ENCODE results near the gene RPL5.

Gene RPL5

DNA sequence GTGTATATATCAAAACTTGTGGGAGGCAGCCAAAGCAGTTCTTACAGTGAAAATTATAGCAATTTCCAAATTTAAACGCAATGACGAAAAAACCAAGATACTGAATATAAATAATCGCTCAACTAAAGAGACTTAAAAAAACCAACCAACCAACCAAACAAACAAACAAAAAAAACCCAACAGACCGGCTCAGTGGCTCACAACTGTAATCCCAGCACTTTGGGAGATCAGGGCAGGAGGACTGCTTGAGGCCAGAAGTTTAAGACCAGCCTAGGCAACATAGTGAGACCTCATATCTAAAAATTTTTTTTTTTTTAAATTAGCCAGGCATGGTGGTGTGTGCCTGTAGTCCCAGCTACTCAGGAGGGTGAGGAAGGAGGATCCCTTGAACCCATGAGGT lies 23.4 kb downstream of the RPL5 start:
- no peak for DNase-seq (ENCODE audit: low read depth)

DNA sequence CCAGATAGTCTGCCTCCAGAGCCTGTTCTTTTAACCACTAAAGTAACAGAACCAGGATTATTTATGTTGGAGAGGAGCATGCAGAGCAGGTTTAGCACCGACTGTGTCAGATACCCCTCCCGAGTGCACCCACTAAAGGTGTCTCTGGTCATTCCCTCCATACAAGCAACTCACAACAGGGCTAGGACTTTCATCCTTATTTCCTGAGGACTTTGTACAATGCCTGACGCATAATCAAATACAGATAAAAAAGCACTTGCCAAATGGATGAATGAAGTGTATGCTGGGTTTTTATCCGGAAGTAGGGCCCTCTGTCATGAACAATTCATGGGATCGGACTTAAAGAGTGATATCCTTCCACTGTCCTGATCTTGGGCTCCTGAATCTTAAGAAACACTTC lies 26.0 kb downstream of the RPL5 start:
- DNase-seq (ENCODE audit: low read depth), result no peak

DNA sequence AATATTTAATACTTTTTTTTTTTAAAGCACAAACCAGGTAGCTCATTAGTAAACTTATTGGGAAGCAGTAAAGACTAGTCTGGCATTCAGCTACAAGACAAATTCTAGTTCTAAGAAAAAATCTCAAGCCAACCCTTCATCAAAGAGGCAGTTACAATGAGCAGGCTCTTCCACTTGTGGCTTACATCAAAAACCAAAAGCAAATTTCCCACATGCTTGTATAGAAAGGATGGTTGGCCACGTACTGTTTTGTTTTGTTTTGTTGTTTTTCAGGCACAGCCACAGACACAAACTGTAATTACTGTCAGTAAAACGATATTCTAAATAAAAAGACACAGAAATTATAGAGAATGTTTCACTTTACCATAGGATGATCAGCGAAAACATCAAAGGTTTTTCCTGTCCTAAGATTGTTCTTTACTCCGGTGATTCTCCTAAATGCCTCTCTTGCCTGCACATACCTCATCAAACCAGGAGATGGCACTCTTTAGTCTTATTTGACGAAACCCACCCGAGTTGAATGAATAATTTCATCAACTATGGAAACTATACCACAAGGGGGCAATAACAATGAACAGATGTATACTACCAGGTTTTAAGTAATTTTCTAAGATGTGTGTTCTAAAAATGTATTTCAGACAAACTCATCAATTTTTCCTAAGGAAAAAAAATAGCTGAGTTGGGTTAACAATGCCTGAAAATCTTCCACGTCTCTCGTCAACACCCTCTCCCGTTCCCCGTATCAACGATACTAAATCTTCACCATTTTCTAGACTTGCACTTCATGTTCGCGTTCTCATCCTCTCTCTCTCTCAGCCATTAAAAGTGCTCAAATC lies 26.9 kb downstream of the RPL5 start:
- peak; percentile 72 for DNase-seq (ENCODE audit: low read depth)

DNA sequence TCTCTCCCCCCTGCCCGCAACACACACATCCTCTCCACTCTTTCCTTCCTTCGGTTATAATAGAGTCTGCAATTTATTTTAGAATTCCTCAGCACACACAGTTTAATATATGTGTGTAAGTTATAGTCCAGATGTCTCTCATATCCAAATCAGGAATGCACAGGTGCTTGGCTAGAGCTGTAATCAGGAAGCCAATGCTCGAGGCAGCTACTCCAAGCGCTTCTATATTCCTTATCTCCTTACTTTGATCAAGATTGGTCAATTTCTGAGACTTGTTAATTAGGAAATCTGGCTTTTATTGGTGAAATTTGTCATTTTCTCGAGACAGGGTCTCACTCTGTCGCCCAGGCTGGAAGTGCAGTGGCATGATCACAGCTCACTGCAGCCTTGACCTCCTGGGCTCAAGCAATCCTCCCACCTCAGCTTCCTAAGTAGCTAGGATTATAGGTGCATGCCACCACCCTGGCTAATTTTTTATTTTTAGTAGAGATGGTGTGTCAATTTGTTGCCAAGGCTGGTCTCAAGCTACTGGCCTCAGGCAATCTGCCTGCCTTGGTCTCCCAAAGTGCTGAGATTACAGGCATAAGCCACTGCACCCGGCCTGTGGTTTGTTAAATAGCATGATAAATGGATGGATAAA lies 27.7 kb downstream of the RPL5 start:
- DNase-seq (ENCODE audit: low read depth), result no peak

DNA sequence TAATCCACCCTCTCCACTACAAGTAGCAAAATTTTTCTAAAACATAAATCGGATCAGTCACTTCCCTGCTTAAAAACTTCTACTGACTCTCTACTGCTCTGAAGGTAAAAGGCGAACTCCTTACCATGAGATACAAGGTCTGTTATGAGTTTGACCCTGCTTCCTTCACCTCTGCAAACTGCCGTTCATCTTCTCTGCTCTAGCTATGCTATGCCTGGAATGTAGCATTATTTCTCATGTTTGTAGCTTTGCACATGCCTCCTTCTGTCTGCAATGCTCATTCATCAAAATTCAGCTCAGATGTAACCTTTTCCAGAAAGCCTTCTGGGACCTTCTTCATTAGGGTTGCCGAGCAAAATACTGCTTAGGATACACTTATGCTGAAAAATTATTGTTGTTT lies 30.8 kb downstream of the RPL5 start:
- DNase-seq (ENCODE audit: low read depth), result no peak

DNA sequence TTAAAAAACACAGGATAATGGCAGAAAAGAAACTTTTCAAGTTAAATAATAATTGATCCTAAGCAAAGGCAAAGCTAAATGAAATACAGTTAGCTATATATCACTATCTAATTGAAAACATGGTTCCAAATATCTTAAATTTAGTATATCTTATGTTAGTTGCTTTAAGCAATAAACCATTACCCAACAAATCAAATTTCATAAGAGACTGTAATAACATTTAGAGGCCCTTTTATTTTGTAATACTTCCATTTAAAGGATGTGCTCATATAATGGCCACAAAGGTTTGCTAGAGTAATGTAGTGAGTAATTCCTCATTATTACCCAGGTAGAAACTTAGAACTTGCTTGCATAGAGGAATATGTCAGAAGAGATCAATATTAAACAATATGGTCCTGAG lies 32.3 kb downstream of the RPL5 start:
- DNase-seq (ENCODE audit: low read depth), result no peak

DNA sequence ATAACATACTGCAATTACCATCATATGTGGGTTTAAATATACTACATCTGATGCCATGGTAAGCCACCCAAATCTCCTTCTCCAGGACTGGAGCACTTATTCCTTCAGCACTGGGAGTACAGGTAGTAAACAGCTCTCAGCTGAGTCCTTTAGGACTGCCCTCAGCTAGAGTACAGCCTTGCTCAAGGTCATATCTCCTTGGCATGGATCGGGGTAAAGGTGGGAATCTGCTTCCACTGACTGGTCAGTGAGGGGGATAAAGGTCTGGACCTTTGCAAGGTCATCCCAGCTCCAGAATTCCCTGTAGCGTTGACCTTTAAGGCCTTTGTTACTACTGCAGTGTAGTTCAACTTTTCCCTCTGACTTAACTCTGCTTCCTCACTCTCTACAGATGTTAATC lies 38.8 kb downstream of the RPL5 start:
- no peak for DNase-seq (ENCODE audit: low read depth)

DNA sequence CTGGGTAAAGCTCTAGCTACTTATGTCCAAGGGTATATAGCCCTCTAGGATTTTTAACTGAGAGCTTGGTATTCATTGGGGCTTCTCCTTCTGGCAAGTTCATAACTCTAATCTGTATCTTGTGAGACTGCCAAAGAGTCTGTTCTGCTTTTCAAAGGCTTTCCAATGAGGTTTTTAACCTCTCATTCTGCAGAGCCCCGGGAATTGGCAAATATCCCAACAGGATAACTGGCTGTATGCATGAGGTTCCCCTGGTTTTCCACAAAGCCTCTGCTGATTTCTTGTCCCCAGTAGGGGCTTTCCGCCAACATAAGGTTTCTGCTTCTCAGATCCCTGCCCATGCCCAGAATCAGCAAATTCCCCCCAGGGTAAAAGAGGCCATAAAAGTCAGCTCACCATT lies 40.9 kb downstream of the RPL5 start:
- DNase-seq (ENCODE audit: low read depth), result no peak

DNA sequence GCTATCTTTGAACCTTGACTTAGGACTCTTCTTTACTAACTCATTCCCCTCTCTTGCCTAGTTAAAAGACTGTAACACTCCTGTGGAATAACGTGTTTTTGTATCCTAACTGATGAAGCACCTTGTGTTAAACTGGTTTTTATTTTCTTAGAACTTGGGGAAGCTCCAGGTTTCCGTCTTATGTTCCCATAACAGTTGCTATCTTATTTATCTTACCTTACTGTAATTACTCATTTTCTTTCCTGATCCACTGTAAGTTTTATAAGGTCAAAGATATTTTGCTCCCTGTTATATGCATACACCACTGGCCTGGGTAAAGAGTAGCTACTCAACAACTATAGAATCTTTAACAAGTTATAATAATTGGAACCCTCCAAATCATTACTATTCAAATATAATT lies 43.1 kb downstream of the RPL5 start:
- DNase-seq (ENCODE audit: low read depth), result no peak

DNA sequence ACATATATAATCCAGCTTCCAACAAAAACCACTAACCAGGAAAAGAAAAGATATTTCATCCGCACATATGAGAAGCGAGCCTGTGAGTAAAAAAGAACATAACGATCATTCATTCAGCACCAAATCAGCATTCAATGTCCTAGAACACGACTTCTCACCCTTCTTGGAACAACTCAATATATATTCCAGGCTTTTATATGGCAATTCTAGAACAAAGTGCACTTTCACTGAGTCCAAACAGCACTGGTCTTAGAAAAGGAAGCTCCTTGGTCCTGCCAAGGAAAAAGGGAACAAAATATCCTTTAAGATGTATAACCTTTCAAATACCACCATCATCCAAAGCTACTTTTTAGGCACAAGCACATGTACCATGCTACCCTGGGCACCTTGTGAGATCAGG lies 44.5 kb downstream of the RPL5 start:
- DNase-seq (ENCODE audit: low read depth), result no peak

DNA sequence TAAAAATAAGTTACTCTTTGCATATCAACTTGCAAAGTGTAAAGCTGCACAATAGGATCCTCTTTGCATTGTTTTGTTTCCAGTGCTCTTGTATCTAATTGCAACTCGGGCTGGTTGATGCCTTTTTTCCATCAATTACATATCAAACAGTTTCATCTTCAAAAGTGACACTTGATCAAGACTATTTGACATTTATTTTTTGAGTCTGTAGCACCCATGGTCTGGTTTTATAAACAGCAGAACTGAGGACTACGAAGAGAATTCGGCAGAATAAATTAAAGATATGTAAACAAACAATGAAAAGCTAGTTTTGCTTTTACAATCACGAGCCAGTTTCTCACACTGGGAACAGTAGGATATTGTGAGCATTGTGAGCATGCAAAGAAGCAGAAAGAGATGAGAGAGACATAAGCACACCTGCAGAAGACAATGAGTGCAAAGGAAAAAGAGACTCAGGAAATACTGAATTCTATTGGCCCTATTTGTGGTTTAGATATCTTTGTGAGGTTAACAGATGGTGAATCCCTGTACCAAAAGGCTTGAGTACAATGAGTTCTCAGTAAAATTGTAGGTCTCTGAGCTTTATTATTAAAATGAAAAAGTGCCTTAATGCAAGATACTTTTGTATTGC lies 45.4 kb downstream of the RPL5 start:
- no peak for DNase-seq (ENCODE audit: low read depth)

DNA sequence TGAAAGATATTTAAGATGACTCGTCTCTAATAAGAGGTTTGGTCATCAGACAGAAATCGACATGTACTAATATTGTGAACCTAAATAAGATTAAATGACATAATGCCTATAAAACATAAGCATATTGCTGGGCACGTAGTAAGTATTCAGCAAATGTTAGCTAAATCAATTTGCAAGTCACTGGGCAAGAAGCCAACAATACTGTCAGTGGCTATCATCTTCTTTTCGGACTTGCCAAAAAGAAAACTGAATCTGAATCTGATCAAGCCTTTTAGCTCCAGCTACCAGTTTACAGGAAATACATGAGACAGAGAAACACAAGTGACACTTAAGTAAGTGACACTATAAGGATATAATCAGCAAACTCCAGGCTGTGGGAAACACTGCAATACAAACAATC lies 46.0 kb downstream of the RPL5 start:
- no peak for DNase-seq (ENCODE audit: low read depth)

DNA sequence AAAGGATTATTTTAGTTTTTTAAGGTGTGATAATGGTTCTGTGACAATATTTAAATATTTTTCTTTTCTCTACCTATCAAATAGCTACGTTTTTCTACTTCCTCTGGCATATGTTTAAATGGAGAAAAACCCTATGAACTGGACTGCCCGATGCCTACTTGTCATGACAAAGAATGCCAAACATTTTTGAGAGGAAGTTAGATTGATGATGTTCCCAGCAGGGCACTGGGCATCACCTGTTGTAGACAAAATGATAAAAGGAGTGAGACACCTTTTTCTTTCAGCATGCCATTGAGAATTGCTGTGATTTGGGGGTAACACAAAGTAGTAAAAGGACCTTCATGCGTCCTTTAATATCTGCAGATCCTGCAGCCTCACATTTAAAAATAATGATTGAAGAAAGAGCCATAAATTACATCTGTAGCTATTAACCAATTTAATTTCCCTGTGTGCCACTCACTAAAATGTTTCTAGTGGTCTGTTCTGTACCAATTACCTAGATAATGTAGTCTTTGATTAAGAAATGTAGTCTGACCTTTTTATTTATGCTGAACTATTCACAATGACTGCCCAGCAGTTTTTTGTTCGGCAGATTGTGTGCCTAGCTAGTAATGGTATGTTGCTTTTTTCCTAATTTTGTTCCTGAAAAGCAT lies 47.6 kb downstream of the RPL5 start:
- no peak for DNase-seq (ENCODE audit: low read depth)

DNA sequence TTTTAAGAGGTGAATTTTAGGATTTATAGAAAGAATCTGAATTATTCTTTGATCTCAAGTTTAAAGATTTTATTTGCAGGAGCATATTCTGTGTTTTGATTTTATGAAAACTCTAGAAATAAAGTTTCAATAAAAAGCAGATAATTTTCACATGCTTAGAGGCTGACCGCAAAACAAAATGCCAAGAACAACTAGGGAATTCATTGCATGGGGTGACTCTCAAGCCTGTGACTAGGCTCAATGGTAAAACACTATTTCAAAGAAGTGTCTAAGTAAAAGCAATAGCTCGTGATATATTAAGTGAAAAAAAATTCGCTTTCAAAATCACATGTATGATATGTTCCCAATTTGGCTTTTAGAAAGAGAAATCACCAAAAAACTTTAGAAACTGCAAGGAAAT lies 49.6 kb downstream of the RPL5 start:
- peak; percentile 29 for DNase-seq (ENCODE audit: low read depth)

DNA sequence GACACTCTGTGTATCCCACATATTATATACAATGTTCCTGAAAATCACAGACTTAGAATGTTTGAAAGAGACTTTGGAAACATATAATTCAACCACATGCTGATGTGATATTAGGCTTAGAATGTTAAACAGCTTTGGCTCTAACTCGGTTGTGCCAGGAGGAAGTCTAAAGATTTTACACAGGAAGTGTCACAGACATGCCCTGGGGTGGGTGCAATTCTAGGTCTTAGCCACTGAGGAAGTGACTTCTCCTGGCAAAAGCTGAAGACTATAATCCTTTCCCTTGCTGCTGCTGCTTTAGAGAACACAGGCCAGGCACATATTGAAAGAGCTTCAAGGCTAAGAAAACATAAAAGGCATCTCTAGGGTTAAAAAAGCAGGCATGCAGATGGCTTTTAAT lies 51.0 kb downstream of the RPL5 start:
- no peak for DNase-seq (ENCODE audit: low read depth)

DNA sequence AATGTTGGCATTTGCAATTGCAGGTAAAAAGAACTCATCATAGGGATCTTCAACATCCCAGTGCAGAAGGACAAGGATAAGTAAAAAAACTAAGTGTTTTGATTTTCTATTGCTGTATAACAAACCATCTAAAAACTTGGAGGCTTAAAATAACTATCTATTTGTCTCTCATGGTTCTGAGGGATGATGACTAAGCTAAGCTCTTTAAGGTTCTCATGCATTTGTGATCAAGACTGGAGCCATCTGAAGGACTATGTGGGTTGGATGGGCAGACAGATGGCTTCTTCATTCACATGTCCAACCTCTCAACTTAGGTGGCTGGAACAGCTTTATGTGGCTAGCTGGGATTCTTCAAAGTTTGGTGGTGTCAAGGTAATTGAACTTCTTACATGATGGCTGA lies 51.5 kb downstream of the RPL5 start:
- no peak for DNase-seq (ENCODE audit: low read depth)

DNA sequence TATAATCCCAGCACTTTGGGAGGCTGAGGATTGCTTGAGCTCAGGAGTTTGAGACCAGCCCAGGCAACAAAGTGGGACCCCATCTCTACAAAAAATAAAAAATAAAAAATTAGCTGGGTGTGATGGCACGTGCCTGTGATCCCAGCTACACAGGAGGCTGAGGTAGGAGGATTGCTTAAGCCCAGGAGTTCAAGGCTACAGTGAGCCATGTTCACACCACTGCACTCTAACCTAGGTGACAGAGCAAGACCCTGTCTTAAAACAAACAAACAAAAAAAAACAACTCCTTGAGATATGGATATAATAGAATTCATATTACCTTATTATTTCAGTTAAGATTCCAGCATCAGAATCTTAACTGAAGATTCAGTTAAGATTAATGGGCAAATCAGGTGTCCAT lies 52.4 kb downstream of the RPL5 start:
- no peak for DNase-seq (ENCODE audit: low read depth)

DNA sequence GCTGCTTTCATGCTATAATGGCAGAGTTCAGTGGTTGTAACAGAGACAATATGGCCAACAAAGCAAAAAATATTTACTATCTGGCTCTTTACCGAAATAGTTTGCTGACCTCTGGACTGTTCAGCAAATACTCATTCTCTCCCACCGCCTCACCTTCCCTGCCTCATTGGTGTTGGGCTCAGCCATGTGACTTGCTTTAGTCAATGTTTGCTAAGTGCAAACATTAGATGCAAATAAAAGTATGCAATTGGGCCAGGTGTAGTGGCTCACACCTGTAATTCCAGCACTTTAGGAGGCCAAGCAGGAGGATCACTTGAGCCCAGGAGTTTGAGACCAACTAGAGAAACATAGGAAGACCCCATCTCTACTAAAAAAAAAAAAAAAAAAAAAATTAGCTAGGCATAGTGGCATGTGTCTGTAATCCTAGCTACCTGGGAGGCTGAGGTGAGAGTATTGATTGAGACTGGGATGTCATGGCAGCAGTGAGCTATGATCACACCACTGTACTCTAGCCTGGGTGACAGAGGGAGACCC lies 55.1 kb downstream of the RPL5 start:
- DNase-seq (ENCODE audit: low read depth), result no peak

DNA sequence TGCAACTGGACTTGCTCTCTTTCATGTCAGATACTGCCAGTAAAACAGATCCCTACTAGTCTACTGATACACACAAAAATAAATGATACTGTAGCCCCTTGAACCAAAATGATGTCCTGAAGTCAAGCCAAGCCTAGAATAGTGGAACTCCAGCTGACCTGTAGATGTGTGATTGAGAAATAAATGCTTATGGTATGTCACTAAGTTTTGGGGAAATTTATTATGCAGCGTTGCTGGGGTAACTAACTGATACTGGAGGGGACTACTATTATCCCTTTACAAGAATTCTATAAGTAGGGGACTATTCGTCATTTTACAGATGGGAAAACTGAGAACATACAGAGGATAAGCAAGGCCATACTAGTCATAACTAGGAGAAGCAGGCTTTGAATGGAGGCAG lies 55.6 kb downstream of the RPL5 start:
- DNase-seq (ENCODE audit: low read depth), result no peak
